Measurements from ENCODE around the gene INAVA.
A peak's percentile ranks its signal among the peaks of the same experiment; 100 is the strongest.

The INAVA gene

DNA sequence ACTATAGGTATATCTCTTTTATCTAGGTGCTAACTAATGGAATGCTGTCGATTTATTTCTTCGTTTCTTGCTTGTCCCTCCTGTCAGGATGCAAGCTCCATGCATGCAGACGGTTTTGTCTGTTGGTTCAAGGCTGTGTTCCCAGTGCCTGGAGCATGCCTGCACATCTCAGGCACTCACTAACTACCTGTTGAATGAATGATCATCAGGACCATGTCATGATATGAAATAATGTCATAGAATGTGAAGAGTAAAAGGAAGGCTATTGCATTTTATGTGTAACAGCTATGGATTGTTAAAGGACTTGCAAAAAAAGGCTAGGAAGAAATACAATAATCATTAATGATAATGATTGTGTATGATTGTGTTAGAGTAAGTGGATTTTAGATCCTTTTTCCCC, 17.7 kb upstream of the INAVA start:
- DNase-seq, result no peak

DNA sequence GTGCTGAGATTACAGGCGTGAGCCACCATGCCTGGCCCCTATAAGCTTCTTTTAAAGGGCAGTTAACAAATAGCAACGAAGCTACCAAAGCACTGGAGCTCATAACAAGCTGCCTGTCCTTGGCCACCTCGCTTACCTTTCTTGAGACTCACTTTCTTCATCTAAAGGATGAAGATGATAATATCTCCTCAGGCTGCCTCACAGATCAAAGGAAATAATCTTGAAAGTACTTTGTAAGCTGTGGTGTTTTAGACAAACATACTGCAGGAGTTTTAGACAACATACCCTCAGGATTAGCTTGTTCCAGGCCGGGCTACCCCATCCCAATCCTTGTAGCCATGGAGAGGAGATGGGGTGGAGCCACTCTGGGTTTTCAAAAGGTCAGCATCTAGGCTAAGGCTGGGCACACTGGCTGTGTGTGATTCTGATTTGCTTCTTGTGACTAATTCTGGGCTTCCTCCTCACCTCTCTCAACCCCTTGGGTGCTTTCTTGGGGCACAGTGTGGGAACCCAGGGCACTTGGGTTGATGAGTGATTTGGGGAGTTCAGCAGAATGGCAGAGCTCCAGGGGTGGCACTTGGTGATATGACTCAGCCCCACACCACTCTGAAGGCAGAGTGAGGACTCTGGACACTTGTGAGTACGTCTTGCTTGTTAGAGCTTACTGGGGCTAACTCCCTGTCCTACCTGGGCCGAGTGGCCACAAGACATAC, 16.7 kb upstream of the INAVA start:
- DNase-seq, result no peak

DNA sequence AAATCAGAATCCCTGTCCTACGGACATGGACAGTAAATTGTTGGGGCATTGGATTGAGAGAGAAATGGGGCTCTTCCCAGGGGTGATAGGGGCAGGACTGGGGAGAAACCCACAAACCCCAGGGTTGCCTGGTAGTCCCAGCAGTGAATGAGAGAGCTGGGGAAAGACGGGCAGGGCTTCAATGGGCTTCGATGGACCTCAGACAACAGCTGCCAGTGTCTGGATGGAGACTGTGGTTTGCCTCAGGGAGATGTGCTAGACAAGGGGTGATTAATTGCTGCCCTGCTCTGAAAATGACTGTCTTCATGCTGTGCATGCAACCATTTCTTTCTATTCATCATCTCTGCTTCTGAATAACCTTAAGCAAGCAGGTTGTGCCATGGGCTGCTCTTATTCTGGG, 14.5 kb upstream of the INAVA start:
- DNase-seq, result no peak

- DNase-seq, result no peak
Measured at GRCh38 chr1:200883118-200883517, 11.6 kb upstream of the INAVA start.

GRCh38 chr1:200885623-200886402, 8.9 kb upstream of the INAVA start:
- DNase-seq, result no peak

DNA sequence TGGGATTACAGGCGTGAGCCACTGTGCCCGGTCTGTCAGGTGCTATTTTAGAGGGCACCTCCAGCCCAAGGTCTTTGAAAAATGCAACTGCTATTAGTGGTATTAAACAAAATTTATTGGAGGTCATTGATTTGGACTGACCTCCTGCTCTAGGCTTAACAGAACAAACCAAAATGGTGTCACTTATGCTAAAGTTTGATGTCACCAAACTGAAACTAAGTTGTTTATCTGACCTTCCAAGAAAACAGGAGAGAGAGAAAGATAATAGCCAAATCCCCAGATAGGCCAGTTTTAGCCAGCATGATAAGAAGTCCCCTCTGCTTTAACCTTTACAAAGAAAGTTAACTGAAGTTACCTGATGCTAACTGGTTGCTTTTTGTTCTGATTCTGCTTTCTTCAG, 8.1 kb upstream of the INAVA start:
- DNase-seq, result no peak

- no peak for DNase-seq
Measured at GRCh38 chr1:200887036-200887435, 7.7 kb upstream of the INAVA start.

DNA sequence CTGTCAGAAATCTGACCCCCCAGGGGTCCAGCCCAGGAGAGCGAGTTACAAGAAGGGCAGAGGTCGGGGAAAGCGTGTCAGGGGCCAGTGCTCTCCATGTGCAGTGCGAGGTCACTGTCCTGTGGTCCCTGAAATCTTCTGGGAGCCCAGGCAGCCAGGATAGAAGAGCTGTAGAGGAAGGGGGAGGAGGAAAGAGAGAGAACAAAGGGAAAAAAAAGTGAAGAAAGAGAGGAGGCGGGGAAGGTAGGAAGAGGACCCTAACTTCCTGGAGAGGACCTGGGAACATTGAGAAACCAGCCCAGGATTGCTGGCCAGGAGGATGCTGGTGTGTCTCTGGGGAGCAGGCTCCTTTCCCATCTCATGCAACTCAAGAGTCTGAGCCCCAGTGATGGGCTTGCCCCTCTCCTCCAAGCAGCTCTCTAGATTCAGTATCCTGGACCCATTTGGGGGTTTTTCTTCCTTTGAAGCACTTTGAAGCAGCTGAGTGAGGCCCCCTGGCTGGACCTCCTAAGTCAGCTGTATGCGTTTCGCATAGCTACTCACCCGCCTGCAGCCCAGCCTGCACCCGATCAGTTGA, 6.8 kb upstream of the INAVA start:
- DNase-seq, result no peak

GRCh38 chr1:200888349-200888838, 6.3 kb upstream of the INAVA start:
- DNase-seq, result peak; percentile 85

- no peak for DNase-seq
Measured at GRCh38 chr1:200889571-200889970, 5.1 kb upstream of the INAVA start.

GRCh38 chr1:200890027-200890426, 4.7 kb upstream of the INAVA start:
- no peak for DNase-seq

GRCh38 chr1:200890818-200891773, 3.6 kb upstream of the INAVA start:
- peak; percentile 27 for DNase-seq

GRCh38 chr1:200891774-200892157, 2.9 kb upstream of the INAVA start:
- DNase-seq, result no peak

- DNase-seq, result no peak
Measured at GRCh38 chr1:200892546-200892945, 2.2 kb upstream of the INAVA start.

GRCh38 chr1:200892958-200893357, 1.7 kb upstream of the INAVA start:
- no peak for DNase-seq

GRCh38 chr1:200893411-200893901, 1.2 kb upstream of the INAVA start:
- DNase-seq, result no peak

- DNase-seq, result no peak
Measured at GRCh38 chr1:200895443-200895789, 716 bp downstream of the INAVA start.

GRCh38 chr1:200895801-200896530, 1.3 kb downstream of the INAVA start:
- no peak for DNase-seq

GRCh38 chr1:200896531-200897196, 2.0 kb downstream of the INAVA start:
- peak; percentile 36 for DNase-seq

- no peak for DNase-seq
Measured at GRCh38 chr1:200897259-200897658, 2.6 kb downstream of the INAVA start.

GRCh38 chr1:200899015-200899386, 4.3 kb downstream of the INAVA start:
- no peak for DNase-seq

All from inflammatory macrophage treated with lipopolysaccharide for 4 hours (primary cell).